Measurements from ENCODE around the gene MYO1H.
A peak's percentile ranks its signal among the peaks of the same experiment; 100 is the strongest.
"Not testable (repeated sequence)": the region's sequence is repeated elsewhere in the genome, so short reads cannot be mapped to it uniquely, and the experiment has no call there.

Gene MYO1H

GRCh38 chr12:109345428-109345827 is 2.3 kb upstream of the MYO1H start:
- DNase-seq, result no peak

DNA sequence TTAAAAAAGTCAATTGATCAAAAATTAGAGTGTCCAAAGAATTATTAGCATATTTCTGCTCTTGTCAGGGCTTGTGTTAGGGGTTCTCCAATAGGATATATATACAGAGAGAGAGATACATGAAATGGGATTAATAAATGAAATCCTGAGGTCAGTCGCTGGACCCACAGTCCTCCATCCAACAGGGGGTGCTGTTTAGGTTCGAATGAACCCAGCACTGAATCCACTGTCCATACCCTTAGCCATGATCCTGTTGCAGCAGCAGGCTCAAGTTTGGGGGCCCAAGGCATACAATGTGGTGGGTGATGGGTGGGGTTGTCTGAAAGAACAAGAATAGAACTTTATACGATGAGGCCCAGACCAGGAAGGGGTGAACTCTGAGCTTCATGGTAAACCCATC is 780 bp upstream of the MYO1H start:
- DNase-seq, result no peak

GRCh38 chr12:109352184-109352583 is 4.5 kb downstream of the MYO1H start:
- no peak for DNase-seq

DNA sequence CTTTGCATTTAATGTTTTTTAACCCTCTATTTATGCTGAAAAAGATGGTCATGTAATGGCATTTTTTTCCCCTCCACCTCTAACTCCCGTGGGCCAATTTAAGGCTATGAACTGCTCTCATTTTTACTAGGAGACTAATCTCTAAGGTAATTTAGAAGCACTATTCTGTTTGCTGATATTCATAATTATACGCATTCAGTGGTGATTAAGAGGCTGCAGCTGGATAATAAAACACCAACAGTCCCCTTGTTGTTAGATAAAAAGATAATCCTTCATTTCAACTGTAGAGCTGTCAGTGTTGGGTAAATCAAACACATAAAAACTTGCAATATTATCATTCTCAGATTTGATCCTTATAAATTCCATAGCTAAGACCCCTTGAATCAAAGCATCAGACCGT is 8.9 kb downstream of the MYO1H start:
- no peak for DNase-seq

GRCh38 chr12:109357032-109357431 is 9.3 kb downstream of the MYO1H start:
- no peak for DNase-seq

DNA sequence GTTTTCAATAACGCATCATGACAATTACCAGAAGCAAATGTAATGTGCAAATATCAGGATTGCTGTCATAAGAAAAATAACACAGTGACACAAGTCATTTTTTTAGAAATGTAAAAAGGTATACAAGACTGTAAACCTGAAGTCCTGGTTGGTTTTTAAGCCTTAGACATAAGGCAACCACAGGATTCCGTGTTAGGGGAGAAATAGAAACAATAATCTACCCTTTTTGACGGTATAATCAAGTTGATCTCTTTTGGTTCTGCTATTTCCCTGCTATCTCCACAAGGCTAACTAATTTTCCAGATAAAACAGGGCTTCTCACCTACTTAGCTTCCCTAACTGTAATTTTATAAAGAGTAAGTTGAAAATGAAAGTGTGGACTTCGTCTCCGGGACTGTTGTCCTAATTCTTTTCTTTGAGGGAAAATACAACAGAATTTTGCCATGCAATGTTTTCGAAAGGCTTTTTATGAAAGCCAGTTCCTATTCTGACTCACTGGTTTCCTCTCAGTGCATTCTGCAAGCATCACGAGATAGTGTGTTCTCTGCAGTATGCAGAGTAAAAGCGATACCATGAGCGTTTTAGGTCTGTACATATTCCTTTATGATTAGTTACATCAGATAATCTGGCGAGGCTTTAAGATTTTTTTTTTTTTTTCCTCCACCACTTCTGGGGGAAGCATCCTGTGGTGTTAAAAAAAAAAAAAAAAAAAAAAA is 10.6 kb downstream of the MYO1H start:
- DNase-seq, result no peak

GRCh38 chr12:109359131-109359690 is 11.5 kb downstream of the MYO1H start:
- no peak for DNase-seq

DNA sequence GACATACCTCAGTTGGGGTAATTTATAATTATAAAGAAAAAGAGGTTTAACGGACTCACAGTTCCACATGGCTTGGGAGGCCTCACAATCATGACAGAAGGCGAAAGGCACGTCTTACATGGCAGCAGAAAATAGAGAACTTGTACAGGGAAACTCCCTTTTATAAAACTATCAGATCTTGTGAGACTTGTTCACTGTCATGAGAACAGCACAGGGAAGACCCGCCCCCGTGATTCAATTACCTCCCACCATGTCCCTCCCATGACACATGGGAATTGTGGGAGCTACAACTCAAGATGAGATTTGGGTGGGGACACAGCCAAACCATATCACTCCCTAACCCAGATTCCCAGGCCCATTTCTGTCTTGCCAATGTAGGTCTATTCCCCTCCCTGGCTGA is 22.1 kb downstream of the MYO1H start:
- DNase-seq, result no peak

DNA sequence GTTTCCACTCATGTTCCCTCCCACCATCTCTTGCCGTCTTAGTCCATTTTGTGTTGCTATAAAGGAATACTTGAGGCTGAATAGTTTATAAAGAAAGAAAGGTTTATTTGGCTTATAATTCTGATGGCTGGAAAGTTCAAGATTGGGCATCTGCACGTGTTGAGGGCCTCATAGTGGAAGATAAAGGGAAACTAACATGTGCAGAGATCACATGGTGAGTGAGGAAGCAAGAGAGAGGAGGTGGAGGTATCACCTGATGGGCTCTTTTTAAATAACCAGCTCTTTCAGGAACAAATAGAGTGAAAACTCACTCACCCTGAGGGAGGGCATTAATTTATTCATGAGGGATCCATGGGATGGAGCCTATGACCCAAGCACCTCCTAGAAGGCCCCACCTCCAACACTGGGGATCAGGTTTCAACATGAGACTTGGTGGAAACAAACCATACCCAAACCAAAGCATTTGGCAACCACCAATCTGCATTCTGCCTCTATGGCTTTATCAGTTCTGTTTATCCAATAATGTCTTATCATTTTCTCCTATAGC is 29.5 kb downstream of the MYO1H start:
- DNase-seq, result no peak

GRCh38 chr12:109378569-109378968 is 30.9 kb downstream of the MYO1H start:
- DNase-seq, result no peak

- DNase-seq, result no peak
Observed at GRCh38 chr12:109382031-109382430, 34.3 kb downstream of the MYO1H start.

DNA sequence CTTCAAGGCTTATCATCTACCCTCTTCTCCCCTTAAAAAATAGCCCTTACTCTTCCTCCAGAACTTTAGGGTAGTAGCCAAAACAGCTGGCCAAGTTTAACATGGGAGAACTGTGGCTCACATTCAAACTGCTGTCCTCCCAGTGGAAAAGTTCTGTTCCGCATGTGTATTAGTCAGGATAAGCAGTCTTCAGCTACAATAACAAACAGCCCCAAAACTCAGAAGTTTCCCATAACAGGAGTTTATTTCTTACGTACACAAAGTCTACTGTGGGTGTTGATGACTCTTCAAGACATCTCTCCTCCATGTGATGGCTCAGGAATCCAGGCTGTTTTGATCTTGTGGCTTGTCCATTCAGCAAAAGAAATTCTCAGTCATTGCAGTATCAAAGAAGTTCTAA is 35.5 kb downstream of the MYO1H start:
- no peak for DNase-seq

GRCh38 chr12:109385339-109386058 is 37.8 kb downstream of the MYO1H start:
- peak; percentile 45 for DNase-seq

DNA sequence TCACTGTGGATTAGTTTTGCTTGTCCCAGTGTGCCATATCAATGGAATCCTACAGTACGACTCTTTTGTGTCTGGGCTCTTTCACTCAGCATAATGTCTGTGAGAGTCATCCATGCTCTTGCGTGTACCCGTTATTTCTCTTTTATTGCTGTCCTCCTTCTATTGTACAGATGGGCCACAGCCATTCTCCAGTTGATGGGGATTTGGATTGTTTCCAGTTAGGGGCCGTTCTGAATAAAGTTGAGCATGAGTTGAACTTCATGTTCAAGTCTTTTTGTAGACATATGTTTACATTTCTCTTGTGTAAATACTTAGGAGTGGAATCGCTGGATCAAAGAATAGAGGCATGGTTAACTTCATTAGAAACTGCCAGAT is 38.3 kb downstream of the MYO1H start:
- DNase-seq, result peak; percentile 75

GRCh38 chr12:109387425-109388166 is 39.9 kb downstream of the MYO1H start:
- peak; percentile 14 for DNase-seq

GRCh38 chr12:109388167-109388563 is 40.5 kb downstream of the MYO1H start:
- no peak for DNase-seq

- no peak for DNase-seq
Observed at GRCh38 chr12:109389146-109389545, 41.4 kb downstream of the MYO1H start.

DNA sequence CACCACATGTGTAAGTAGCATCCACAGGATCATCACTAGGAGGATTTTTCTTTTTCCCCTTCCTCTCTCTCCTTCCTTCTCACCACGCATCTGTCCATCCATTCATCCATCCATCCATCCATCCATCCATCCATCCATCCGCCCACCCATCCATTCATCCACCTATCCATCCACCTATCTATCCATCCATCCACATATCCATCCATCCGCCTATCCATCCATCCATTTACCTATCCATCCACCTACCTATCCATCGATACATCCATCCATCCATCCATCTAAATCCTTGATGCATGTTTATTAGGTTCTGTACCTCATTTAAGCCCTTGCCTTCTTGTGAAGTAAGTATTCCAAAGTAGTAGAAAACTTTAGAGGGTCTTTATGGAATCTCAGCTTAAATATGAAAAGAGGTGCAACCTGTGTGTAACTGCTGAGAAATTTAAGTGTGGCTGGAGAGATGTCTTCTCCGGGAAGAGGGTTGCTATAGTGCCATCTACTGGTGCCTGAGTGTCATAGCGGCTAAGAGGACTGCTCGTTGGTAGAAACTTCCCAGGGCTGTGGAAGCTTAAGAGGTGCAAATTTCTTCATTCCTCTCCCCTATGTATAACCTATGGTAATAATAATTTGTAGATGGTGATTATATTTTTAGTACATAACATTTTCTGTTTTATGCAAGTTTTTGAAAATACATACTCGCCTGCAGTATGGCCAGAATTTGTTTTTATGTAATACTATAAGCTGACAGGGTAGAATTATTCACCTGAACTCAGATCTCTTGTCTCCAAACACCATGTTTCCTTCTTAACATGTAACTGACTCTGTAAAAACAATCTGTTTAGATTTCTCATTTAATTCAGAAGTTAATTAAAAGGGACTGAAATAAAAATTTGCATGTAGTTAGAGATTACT is 46.0 kb downstream of the MYO1H start:
- peak; percentile 60 for DNase-seq

GRCh38 chr12:109394891-109395290 is 47.2 kb downstream of the MYO1H start:
- no peak for DNase-seq

DNA sequence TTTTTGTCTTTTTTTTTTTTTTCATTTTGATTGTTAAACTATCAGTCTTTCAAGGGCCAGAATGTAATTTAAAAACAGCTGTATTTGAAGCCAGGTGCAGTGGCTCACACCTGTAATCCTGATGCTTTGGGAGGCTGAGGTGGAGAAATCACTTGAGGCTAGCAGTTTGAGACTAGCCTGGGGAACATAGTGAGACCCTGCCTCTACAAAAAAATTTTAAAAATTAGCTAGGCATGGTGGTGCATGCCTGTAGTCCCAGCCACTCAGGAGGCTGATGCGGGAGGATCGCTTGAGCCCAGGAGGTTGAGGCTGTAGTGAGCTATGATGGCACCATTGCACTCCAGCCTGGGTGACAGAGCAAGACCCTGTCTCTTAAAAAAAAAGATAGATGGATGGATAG is 57.1 kb downstream of the MYO1H start:
- DNase-seq, result not testable (repeated sequence)

DNA sequence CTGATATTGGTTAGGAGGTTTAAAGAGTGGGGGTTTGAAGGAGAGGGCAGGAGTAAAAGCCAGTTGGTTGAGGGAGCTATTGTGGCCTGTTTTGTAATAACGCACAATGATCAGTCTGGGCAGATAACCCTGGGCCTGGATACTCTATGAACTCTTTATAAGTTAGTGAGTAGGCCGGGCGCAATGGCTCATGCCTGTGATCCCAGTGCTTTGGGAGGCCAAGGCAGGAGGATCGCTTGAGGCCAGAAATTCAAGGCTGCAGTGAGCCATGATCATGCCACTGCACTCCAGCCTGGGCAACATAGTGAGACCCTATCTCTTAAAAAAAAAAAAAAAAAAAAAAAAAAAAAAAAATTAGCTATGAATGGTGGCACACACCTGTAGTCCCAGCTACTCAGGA is 58.4 kb downstream of the MYO1H start:
- DNase-seq, result not testable (repeated sequence)

GRCh38 chr12:109418848-109419480 is 71.3 kb downstream of the MYO1H start:
- no peak for DNase-seq

Data from NCI-H345 (cell line).